ENCODE data around the gene DLG2. TPM values are rescaled to one million over a fixed set of nuclear protein-coding genes. Genes with fewer than 3 reads are reported as not detected.

The DLG2 gene
- total RNA-seq, 1 donor from 2014 or later = 0.40 TPM

DNA sequence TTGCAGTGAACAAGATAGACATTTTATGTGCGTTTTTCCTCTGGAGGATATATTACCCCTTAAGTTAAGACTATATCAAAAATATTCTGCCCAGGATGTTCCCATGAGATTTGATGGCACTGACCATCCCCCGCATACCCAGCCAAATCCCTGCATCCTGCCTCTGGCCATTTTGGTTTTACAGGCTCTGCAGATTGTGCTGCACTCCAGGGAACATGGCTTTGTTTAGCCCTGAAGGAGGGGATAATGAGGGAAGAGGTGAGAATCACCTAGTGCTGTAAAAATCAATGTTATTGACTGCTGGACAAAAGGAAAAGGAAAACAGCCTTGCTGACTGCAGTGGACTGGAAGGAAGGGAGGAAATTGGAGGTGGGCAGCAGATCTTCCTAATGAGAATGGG lies 717.4 kb downstream of the DLG2 start:
- no peak for DNase-seq (ENCODE audit: low read depth in 2 of 2)

DNA sequence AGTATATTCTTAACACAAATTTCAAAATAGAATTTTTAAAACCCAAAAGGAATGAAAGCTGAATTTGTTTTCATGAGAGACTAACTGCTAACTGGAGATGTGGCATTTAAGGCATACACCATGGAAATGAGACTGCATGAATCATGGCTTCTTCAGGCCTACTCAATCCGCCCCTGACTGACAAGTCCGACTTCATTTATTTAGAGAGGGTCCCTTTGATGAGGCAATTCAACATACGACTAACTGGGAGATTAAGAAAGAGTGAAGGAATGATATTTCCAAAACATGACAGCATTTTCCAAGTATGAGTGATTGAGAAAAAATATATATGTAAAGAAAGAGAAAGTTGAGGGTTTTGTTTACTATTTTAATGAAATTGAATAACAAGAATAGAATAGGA lies 720.1 kb downstream of the DLG2 start:
- no peak for DNase-seq (ENCODE audit: low read depth in 2 of 2)

DNA sequence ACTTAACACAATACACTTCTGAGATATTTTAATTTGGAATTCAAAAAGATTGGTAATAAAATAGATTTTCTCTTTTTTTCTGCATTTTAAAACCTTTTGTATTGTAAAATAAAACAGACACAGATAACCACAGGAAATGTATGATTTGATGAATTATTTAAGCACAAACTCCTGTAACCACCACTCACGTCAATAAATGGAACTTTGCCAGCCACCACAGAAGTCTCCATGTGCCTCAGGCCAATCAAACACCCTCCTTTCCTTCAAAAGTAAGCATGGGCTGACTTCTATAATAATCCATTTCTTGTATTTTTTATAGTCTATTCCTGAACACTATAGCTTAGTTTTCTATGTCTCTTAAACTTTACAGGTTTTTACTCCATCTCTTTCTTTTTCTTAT lies 721.7 kb downstream of the DLG2 start:
- no peak for DNase-seq (ENCODE audit: low read depth in 2 of 2)

DNA sequence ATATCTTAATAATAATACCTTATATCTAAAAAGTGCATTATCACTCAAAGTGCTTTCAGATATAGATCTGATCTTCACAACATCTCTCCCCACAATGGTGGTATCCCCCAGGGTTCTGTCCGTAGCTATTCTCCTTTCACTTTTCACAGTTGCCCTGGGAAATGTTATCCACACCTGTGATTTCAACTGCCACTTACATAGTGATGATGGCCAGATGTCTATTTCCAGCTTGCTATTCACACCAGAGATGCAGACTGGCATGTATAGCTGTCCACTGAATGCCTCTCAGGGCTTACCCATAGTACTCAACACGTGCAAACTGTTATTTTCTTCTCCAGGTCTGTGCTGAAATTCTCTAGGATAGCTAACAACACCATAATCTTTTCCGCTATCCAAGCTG lies 724.7 kb downstream of the DLG2 start:
- DNase-seq (ENCODE audit: low read depth in 2 of 2) = no peak

DNA sequence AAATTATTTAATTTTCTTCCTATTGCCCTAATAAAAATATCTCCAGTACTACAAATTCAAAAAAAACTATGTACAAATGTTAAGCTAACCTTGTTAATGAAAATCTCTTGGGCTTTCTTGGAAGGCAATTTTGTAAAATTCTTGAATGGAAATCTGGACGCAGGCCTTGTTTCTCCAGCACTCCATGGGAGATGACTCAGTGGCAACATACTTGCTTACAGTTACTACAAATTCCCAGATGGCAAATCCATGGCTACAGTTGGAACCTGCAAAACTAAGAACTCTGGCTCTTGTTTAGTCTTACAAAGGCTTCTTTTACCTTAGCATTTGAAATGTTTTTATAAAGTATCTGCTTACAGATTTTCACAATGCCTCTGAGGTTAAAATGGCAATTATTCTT lies 725.2 kb downstream of the DLG2 start:
- DNase-seq (ENCODE audit: low read depth in 2 of 2) = no peak

DNA sequence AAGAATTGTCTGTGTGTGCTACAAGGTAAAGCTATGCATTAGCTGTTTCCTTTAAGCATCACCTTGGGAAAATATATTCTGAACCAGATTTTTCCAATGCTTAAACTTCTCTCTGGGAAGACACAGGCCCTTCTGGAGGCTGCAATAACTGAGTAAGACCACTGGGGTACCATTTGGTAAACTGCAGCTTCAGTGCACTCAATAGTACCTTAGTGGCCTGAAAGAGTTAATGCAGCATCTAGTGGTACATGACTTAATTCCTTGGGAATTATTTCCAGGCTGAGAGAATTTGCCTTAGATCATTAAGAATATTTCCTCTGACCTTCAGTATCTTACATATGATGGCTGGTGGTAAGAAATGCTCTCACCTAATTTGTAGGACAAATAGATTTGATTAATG lies 727.4 kb downstream of the DLG2 start:
- no peak for DNase-seq (ENCODE audit: low read depth in 2 of 2)

DNA sequence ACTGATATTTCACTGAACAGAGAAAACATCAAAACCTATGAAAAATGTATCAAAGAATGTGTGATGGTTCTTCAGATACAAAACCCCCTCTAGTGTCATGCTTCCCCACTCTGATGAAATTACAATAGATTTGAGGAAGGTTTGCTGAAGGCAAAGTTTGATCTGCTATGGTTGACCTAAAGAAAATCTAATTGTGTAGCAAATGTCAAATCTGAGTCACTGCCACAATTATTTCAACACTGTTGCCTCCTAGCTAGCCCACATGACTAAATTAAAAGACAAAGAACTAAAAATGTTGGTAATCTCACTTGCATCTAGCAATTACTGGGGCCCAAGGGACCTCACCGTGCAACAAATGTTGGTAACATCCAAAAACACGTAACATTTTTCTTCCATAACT lies 728.0 kb downstream of the DLG2 start:
- DNase-seq (ENCODE audit: low read depth in 2 of 2) = no peak

DNA sequence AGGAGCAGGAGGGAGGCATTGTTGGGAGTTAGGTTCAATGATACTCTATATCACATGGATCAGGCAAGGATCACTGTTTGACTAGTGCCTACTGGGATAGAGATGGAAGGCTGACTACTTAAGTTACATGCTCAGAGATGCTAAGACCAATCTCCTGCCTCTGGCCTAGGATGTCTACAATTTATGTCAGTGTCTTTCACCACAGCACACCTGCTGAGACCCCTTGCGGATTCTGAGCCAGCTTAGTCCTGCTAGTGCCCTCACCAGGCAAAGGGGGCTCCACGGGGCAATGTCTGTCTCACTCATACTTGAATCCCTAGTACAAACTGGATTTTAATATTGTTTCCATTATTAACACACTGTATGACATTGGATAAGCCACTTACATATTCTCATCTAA lies 732.5 kb downstream of the DLG2 start:
- DNase-seq (ENCODE audit: low read depth in 2 of 2) = no peak

DNA sequence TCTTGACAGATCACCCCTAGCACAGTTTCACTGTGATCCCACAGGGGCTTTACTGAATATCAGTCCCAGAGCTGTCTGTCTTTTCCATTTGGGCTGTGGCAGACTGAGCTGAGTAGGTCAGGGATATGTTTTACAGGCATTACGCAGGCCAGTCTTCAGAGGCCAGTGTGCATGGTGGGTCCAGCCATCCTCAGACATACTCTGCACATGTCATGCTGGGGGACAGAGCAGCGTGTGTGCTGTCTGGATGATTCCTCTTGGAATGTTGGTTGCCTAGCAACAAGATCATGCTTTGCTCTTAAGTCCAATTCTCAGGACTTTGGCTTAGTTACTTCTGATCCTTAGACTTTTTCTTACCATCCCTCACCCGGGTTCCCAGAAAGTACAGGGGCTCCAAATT lies 736.5 kb downstream of the DLG2 start:
- no peak for DNase-seq (ENCODE audit: low read depth in 2 of 2)

DNA sequence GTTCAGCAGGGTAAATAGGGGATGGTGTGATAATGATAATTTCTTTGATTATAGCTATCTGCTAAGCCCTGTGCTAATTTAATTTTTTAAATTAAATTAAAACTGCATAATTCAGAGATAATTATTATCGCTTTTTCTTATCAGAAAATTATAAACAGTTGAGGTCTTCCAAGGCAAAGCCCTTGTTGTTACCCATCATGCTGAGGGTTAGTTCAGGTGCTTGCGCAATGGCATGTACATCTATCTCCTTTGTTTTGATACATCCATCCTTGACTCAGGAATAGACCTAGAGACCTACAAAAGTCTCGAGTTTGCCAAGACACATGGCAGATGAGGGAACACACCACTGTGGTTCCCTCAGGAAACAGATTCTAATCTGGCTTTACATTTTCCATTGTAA lies 737.6 kb downstream of the DLG2 start:
- DNase-seq (ENCODE audit: low read depth in 2 of 2) = no peak

DNA sequence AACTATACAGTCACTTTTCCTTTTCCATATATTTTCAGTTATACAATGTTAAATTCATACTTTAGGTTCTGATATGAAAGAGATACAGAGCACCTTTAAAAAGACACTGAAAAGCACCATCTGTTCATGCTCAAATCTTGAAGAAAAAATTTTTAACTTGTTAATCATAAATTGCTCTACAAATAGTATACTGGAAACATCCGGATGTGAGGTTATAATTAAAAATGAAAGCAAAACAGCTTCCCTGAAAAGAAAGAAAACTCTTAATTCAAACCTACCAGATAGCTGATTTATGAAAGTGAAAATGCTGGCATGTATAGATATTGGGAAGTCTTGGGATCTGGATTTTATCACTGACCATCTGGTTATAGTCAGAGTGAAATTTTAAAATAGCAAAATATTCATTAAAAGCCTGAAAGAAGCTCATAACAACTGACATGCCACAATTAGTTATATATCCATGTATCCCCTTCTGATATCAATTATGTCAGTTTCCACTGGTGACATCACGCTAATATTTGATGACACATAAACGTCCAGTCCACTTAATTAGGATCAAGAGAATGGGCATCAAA lies 740.0 kb downstream of the DLG2 start:
- DNase-seq (ENCODE audit: low read depth in 2 of 2) = no peak

DNA sequence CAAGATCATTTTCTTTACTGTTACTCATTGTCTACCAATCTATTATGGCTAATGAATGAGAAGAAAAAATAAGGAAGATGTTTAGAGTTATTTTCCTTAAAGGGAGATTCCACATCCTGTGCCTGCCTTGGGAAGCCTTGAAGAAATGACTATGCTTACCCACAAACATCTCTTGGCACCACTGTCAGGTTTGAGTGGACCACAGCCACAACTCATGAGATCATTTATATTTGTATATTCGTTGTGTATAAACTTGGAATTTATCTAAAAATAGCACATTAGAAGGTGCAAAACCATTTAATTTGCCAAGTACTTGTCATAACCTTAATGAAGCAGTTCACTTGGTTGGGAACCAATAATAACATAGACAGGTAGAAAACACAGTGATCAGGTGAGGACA lies 740.8 kb downstream of the DLG2 start:
- DNase-seq (ENCODE audit: low read depth in 2 of 2) = no peak

DNA sequence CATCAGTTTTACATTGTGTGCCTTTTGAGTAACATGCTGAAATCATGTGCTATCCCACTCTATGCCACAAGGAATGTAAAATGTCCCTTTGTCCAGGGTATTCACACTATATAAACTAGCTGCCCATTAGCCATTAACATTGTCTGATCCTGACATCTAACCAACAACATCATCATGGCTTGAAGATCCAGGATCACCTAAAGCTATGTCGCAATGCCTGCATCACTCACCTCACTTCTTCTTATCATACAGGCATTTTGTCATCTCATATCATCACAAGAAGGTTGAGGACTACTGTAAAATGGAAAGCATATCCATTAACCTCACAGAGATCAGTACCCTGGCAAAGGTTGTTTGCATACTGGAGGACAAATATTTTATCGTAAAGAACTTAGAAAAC lies 742.3 kb downstream of the DLG2 start:
- no peak for DNase-seq (ENCODE audit: low read depth in 2 of 2)

DNA sequence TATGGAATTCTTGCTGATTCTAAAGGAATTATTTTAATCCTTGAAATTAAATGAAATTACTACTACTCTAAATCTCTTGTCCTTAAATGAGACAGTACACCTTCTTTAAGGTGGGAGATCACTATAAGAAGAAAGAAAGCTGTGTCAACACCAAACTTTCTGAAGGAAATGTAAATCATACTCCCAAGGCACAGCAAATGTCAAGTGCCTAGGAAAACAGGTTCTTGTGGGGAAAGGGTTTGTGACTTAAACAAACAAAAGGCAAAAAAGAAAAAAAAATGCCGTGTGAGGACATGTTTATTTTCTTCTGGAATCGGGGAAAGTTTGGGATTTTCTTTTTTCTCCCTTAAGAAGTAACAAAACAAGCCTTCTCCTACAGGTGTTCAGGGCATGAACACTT lies 745.1 kb downstream of the DLG2 start:
- DNase-seq (ENCODE audit: low read depth in 2 of 2) = no peak

DNA sequence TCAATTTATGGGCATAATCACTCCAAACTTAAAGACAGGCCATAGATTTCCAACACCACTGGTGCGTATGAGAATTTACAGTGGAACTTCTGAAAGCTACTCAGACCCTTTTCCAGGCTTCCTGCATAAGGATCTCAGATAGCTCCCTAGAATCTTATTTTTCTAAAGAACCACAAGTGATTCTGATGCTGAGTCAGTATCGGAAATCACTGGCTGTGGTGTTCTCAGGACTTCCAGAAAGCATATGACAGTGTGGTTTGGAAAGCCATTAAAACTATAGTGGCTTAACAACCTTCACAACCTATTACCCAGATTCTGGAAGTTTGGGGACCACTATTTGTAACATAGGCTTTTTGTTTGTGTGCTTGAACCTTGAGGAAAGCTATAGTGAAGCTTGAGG lies 756.0 kb downstream of the DLG2 start:
- no peak for DNase-seq (ENCODE audit: low read depth in 2 of 2)

DNA sequence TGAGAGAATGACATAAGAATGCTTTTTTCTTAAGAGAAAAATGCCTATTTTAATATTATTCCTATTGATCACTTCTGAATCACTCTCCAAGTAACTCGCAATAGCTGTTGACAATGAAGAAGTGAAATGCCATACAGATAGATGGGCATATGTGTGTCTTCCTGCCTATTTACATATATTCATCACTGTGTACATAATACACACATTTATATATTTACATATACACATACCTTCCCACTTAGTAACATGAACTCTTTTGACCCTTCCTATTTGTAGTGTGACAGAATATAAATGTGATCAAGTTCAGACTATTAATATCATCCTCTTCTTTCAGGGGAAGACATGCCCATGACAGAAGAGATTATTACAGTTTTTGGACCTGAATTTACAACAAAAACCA lies 756.7 kb downstream of the DLG2 start:
- no peak for DNase-seq (ENCODE audit: low read depth in 2 of 2)

DNA sequence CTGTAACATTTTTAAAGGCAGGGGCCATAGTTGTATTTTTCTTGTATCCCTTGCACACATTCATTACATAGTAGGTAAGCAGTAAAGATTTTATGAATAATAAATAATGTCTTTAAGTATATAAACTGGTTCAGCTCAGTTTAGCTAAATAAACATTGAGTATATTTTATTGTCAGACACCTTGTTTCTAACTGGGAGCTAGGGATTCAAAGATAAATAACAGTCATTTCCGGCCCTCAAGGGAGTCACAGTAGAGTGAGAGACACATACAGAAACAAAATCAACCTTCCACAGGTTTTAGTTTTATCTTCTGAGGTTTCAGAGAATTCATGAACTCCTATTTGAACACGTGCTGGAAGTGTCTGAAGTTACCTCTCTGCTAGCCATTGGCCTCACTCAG lies 760.2 kb downstream of the DLG2 start:
- no peak for DNase-seq (ENCODE audit: low read depth in 2 of 2)

DNA sequence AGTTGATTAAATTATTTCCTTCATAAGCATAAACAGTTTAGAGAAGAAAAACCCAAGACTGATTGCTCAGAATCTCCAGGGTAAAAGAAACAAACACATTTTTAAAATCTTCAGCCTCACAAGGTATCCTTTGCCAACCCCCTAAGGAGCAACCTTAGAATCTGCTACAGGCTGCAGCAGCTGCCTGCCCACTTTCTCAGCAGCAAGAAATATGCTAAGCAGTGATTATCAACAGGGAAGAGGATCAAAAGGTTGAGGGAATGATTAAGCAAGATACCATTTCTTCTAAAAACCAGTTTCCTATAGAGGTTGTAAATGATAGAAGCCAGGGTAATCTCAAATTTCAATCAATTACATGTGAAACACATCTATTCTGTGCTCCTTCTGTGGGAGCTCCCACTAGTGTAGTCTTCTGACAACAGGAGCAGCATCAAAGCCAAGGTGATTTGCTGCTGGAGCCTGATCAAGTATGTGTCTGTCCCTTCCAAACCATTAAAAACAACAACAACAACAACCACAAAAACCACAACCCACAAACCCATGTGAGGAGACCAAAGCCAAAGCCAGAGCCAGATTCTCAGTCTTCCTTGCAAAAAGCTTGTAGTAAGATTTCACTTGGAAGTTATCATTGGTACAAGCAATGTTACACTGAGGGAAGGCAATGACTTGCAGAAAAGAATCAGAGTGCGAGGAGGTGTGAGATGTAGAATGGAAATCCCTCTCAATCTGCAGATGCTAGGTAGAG lies 761.2 kb downstream of the DLG2 start:
- DNase-seq (ENCODE audit: low read depth in 2 of 2) = no peak

DNA sequence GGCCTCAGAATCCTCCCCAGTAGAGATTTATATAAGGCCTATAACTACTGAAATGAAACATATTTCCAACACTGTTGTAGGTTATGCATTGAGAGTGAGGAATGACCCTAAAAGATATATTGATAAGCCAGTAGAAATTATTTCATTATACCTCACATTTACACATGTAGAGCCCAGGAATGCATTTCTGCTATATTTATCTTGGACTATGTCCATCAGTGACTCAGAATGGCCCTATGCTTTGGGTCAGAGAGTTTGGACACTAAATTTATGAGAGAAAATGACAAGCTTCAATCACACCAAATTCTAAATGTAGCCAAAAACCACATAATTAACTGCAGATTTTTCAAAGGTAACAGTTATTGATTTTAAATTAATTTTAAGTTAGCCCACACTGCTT lies 761.9 kb downstream of the DLG2 start:
- no peak for DNase-seq (ENCODE audit: low read depth in 2 of 2)

DNA sequence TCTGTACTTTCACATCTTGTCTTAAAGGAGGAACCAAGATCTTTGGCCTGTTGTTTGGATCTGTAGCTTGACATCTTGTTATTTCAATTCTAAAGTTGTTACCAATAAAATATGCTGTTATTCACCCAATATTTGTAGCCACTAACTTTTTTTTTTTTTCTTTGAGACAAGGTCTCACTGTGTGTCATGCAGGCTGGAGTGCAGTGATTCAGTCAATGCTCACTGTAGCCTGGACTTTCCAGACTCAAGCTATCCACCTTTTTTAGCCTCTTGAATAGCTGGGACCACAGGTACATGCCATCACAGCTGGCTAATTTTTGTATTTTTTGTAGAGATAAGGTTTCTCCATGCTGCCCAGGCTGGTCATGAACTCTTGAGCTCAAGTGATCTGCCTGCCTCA lies 769.4 kb downstream of the DLG2 start:
- DNase-seq (ENCODE audit: low read depth in 2 of 2) = no peak

DNA sequence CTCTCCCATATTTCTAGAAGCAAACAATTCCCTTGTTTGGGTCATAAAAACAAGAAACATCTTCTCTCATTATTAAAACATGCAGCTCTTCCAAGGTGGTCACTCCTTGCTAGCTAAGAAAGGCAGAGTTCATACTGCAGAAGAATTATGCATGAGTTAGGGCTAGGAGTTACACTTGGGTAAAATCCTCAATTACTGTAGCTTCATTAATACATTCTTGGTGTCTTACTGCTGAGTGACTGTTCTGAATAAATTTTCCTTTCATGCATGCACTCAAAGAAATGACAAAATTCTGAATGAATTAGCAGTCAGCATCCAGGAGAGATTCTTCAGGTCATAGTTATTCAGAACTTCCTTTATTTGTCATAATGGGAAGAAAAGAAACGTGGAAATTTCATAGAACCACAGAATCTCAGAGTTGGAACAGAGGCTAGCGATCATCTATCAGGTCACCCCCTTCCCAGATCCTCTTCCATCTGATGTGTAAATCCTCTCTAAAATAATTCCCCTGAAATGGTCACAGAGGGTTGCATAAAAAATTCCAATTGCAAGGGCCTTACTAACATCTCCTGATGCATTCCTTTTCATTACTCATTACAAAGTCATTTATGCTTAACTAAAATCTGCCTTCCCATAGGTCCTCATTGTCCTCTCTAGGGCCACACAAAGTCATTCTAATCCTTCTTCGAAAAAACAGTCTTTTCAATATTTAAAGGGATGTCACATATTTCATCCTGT lies 771.5 kb downstream of the DLG2 start:
- DNase-seq (ENCODE audit: low read depth in 2 of 2) = no peak

DNA sequence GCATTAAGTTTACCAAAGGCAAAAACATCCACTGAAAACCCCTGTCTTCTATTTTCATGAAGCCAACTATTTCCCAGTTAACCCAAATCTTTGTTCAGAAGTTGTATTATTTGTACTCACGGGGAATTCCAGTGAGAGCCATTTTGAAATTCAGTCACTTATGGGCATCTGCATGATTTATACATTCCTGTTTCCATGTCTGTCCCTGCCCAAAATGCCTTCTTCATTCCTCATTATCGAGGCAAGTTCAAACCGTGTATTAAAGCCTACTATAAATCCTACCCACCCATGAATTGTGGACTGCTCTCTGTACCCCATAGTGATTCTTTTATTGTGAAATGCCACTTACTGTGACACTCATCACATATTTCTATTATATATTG lies 772.7 kb downstream of the DLG2 start:
- DNase-seq (ENCODE audit: low read depth in 2 of 2) = no peak

DNA sequence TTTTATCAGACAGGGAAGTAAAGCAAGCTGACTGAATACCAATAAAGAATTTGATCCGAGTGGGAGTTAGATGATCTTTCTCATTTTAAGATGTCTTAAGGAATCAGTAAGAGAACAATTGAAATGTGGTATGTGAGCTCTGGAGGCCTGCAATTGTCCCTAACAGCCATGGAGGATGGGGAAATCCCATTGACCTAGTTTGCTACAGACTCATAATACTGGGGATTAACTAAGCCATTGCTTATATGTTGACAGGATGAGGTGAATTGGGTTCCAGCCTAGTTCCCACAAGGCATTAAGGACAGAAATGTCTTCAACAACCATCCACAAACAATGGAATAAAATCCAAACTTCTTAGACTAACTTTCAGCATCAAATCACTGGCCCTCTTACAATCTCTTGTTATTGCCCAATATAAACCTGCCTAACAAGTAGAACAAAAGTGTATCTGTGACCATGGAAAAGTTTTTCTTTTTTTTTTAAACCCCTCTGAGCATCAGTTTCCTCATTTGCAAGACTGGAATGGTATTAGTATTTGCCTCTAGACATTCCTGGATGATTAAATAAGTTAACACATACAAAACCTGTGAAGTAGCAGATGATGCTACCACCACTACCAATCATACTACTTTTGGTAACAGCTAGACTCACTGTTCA lies 773.2 kb downstream of the DLG2 start:
- DNase-seq (ENCODE audit: low read depth in 2 of 2) = no peak

Measured in lung microvascular endothelial cell (primary cell).